Measurements from ENCODE around the gene ZRANB3. TPM values are rescaled to one million over a fixed set of nuclear protein-coding genes. Genes with fewer than 3 reads are reported as not detected.
"Not testable (repeated sequence)": the region's sequence is repeated elsewhere in the genome, so short reads cannot be mapped to it uniquely, and the experiment has no call there.

ZRANB3 gene
- polyA plus RNA-seq, 6 donors from 2014 or later: 2.6 to 6.6 (median 5.4) TPM

DNA sequence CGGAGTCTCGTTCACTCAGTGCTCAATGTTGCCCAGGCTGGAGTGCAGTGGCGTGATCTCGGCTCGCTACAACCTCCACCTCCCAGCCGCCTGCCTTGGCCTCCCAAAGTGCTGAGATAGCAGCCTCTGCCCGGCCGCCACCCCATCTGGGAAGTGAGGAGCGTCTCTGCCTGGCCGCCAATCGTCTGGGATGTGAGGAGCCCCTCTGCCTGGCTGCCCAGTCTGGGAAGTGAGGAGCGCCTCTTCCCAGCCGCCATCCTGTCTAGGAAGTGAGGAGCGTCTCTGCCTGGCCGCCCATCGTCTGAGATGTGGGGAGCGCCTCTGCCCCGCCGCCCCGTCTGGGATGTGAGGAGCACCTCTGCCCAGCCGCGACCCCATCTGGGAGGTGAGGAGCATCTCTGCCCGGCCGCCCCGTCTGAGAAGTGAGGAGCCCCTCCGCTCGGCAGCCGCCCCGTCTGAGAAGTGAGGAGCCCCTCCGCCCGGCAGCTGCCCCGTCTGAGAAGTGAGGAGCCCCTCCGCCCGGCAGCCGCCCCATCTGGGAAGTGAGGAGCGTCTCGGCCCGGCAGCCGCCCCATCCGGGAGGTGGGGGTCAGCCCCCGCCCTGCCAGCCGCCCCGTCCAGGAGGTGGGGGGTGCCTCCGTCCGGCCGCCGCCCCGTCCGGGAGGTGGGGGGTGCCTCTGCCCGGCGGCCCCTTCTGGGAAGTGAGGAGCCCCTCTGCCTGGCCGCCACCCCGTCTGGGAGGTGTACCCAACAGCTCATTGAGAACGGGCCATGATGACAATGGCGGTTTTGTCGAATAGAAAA, 425.3 kb downstream of the ZRANB3 start:
- not testable (repeated sequence) for ATAC-seq (ENCODE audit: low read depth in 2 of 2)
- H3K36me3 Mint-ChIP-seq: peaks cover 21 to 23% of the 10 kb centered on the region in 2 donors

DNA sequence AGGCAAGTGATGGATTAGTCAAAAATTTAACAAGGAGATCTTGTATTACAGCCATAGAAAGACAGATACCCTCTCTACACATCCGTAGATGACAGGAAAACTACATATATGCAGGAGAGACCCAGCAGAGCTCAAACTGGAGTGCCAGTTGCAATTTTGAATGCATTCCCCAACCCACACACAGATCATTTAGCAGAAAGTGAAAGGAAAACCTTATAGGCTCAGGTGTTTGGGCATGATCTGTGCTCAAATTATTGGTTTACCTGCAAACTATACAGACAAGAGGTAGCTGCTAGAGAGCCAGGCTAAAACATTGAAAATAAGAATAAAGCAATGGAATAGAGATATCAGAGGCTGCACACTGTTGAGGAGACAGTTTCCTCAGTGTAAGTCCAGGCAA, 427.2 kb downstream of the ZRANB3 start:
- DNase-seq: no peak
- Mint-ChIP-seq H3K4me3 (peak overlapping the region in 1 of 8 donors; percentile 12), H3K4me1 (peaks cover 7 to 12% (median 8%) of the 10 kb centered on the region in 3 donors), H3K27me3 (no peaks in the 10 kb centered on the region), H3K9me3 (peaks cover 0 to 16% (median 11%) of the 10 kb centered on the region in 7 donors), H3K27ac (peak overlapping the region in 4 of 6 donors; percentile 18 to 72 (median 41)), H3K36me3 (peaks cover 16 to 25% of the 10 kb centered on the region in 2 donors)
- no peak for ATAC-seq (ENCODE audit: low read depth in 2 of 2)

More for the DNA sequence above, 425.3 kb downstream of the ZRANB3 start:
- not testable (repeated sequence) for H3K27me3 Mint-ChIP-seq, DNase-seq, H3K4me3 Mint-ChIP-seq, H3K27ac Mint-ChIP-seq
- Mint-ChIP-seq H3K9me3 (peaks cover 0 to 16% (median 11%) of the 10 kb centered on the region in 7 donors), H3K4me1 (peaks cover 4 to 11% (median 9%) of the 10 kb centered on the region in 3 donors)

DNA sequence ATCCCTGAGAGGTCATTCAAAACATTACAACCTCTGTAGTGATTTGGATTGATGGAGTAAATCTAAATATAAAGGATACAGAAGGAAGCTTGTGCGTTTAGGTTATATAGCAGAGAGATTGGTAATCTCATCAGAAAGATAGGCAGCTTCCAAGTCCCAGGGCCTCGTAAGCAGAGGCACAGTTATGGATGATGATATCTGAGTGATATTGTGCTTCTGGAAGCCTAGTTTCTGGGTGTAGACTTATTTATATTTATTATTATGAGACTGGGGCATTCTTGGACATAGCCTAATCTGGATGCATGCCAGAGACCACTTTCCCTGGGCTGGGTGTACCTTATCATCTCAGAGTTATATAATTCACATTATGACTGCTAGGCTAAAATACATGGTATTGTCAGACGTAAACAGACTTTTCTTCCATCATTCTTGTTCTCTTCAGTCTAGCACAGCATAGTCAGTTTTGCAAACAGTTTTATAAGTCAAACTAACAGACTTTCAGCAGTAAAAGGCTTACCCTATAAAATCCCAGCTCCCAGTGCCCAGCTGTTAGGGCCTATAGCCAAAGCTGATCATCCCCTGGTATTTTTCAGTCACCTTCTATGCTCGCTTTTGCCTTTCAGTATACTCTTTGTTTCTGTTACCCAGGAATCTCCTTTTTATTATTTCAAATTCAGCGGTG, 431.1 kb downstream of the ZRANB3 start:
- DNase-seq (no peak), ATAC-seq (ENCODE audit: low read depth in 2 of 2) (no peak)
- Mint-ChIP-seq H3K4me1 (peaks cover 5 to 6% (median 5%) of the 10 kb centered on the region in 3 donors), H3K27me3 (no peaks in the 10 kb centered on the region), H3K4me3 (no peak overlapping the region), H3K9me3 (peaks cover 0 to 8% (median 6%) of the 10 kb centered on the region in 7 donors), H3K27ac (peak overlapping the region in 1 of 6 donors; percentile 50), H3K36me3 (peaks cover 16 to 37% of the 10 kb centered on the region in 2 donors)

DNA sequence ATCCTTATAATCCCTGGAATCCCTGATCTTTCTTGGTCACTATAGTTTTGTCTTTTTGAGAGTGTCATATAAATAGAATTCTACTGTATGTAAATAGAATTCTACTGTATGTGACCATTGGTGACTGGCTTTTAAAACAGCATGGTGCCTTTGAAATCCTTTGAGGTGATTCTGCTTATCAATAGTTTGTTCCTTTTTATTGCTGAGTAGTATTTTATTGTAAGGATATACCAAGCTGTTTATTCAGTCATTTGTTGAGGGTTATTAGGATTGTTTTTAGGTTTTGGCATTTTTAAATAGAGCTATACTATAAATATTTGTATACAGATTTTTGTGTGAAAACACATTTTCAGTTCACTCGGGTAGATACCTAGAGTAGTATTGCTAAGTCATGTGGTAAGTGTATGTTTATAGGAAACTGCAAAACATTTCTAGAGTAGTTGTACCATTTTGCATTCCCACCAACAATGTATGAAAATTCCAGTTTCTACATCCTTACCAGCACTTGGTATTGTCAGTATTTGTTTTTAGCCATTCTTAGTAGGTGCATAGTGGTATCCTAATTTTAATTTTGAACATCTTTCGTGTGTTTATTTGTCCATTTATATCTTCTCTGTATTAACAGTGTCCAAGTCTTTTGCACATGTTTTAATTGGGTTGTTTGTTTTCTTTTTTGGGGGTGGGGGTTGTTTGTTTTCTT, 433.3 kb downstream of the ZRANB3 start:
- Mint-ChIP-seq H3K4me1 (peaks cover 5 to 6% (median 5%) of the 10 kb centered on the region in 3 donors), H3K27ac (peak overlapping the region in 2 of 6 donors; percentile 8 to 12), H3K27me3 (no peaks in the 10 kb centered on the region), H3K4me3 (no peak overlapping the region), H3K36me3 (peaks cover 29 to 41% of the 10 kb centered on the region in 2 donors), H3K9me3 (no peaks in the 10 kb centered on the region)
- ATAC-seq (ENCODE audit: low read depth in 2 of 2): no peak
- DNase-seq: no peak

DNA sequence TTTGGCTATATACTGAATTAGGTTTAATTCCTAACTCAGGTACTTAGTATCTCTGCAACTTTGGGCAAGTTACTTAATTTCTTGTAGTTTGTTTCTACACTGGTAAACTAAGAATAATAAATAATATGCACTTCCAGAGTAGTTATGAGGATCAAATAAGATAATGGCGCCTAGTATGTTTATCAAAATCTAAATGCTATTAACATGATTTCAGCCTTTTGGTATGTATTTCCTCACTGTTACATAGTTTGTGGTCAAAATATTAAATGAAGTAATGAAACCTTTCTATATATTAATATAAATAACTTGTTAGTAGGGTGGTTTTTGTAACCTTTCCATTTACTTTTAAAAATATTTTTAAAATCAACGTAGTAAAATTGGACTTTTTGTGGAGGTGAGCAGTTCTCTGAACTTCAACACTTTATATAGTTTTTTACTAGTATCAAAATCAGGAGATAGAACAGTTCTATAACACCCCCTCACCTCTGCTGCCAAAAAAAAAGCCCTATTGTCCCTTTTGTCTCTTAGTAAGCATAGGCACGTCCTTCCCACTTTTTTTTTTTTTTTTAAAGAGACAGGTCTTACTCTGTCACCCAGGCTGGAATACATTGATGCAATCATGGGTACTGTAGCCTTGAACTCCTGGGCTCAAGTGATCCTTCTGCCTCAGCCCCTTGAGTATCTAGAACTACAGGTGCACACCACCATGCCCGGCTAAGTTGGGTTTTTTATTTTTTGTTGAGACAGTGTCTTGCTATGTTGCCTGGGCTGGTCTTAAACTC, 434.2 kb downstream of the ZRANB3 start:
- H3K27me3 Mint-ChIP-seq: no peaks in the 10 kb centered on the region
- peaks cover 30 to 45% of the 10 kb centered on the region in 2 donors for H3K36me3 Mint-ChIP-seq
- no peaks in the 10 kb centered on the region for H3K9me3 Mint-ChIP-seq
- H3K4me3 Mint-ChIP-seq: no peak overlapping the region
- DNase-seq (no peak), ATAC-seq (ENCODE audit: low read depth in 2 of 2) (no peak)
- peaks cover 5 to 9% (median 6%) of the 10 kb centered on the region in 3 donors for H3K4me1 Mint-ChIP-seq
- H3K27ac Mint-ChIP-seq: no peak overlapping the region

DNA sequence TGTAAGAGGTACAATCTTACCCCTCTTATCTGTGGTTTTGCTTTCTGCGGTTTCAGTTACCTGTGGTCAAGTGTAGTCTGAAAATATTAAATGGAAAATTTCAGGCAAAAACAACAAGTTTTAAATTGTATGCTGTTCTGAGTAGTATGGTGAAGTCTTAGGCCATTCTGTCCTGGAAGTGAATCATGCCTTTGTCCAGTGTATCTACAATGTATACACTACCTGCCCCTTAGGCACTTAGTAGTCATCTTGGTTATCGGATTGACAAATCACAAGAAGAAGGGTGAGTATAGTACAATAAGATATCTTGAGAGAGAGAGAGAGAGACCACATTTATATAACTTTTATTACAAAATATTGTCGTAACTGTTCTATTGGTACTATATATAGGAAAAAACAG, 435.4 kb downstream of the ZRANB3 start:
- Mint-ChIP-seq H3K27me3 (no peaks in the 10 kb centered on the region), H3K4me1 (peaks cover 5 to 12% (median 6%) of the 10 kb centered on the region in 3 donors), H3K4me3 (no peak overlapping the region), H3K36me3 (peaks cover 30 to 47% of the 10 kb centered on the region in 2 donors), H3K9me3 (no peaks in the 10 kb centered on the region), H3K27ac (peak overlapping the region in 1 of 6 donors; percentile 81)
- no peak for DNase-seq
- no peak for ATAC-seq (ENCODE audit: low read depth in 2 of 2)

DNA sequence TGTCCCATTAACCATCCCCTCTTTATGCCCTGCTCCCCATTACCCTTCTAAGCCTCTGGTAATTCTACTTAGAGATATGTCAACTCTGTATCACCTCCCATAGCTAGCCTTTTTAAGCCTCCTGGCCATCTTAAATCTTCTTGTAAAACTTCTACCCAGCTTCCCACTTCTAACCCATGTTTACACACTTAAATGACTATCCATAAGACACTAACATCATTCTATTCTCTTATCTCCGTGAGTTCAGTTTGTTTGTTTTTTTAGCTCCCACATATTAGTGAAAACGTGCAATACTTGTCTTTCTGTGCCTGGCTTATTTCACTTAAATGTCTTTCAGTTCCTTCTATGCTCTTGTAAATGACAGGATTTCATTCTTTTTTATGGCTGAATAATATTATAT, 436.5 kb downstream of the ZRANB3 start:
- H3K27me3 Mint-ChIP-seq: no peaks in the 10 kb centered on the region
- ATAC-seq (ENCODE audit: low read depth in 2 of 2) (no peak), DNase-seq (no peak)
- H3K9me3 Mint-ChIP-seq: peaks cover 0 to 2% (median 0%) of the 10 kb centered on the region in 7 donors
- H3K27ac Mint-ChIP-seq: peak overlapping the region in 2 of 6 donors; percentile 0 to 1
- H3K4me1 Mint-ChIP-seq: peaks cover 5 to 12% (median 6%) of the 10 kb centered on the region in 3 donors
- no peak overlapping the region for H3K4me3 Mint-ChIP-seq
- H3K36me3 Mint-ChIP-seq: peaks cover 30 to 48% of the 10 kb centered on the region in 2 donors

DNA sequence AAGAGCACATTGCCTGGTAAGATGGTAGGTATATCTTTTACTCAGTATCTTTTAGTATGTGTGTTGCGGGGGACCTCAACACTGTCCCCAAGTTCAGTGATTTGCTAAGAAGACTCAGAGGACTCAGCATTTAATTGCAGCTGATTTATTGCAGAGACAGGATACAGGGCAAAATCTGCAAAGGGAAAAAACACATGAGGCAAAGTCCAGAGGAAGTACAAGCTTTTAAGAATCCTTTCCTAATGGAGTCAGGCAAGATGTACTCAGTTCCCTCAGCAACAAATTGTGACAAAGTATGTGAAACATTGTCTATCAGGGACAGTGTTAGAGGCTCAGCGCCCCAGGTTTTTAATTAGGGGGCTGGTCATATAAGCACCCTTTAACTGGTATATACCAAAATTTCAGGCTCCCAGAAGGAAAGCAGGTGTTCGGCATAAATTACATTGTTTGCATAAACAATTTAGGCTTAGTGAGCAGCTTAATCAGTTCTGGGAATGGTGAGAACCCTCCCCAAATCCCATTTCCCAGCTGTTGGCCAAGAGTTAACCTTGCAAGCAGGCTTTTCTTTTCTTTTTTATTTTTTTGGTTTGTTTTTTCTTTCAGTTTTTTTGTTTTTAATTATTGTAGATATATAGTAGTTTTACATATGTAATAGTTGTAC, 437.2 kb downstream of the ZRANB3 start:
- peaks cover 0 to 9% (median 6%) of the 10 kb centered on the region in 7 donors for H3K9me3 Mint-ChIP-seq
- H3K27ac Mint-ChIP-seq: no peak overlapping the region
- no peak overlapping the region for H3K4me3 Mint-ChIP-seq
- H3K36me3 Mint-ChIP-seq: peaks cover 30 to 51% of the 10 kb centered on the region in 2 donors
- no peak for ATAC-seq (ENCODE audit: low read depth in 2 of 2)
- DNase-seq: no peak
- H3K4me1 Mint-ChIP-seq: peaks cover 2 to 7% (median 6%) of the 10 kb centered on the region in 3 donors
- H3K27me3 Mint-ChIP-seq: no peaks in the 10 kb centered on the region

DNA sequence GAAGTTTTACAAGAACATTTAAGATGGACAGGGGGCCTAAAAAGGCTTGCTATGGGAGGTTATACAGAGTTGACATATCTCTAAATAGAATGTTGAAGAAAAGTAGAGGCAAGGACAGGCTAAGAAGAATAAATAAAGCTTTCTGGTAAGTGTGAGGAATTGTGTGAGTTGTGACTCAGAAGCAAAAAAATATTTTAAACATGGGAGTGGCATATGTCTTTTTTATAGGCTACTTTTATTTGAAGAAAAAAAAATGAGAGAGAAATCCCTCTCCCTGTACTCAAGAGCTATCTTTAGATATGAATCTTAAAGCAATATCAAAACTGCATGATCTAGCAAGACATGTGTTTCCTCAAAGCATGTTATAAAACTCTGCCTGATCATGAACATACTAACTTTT, 437.8 kb downstream of the ZRANB3 start:
- DNase-seq (no peak), ATAC-seq (ENCODE audit: low read depth in 2 of 2) (no peak)
- H3K4me1 Mint-ChIP-seq: peaks cover 3 to 7% (median 5%) of the 10 kb centered on the region in 3 donors
- no peak overlapping the region for H3K27ac Mint-ChIP-seq
- no peak overlapping the region for H3K4me3 Mint-ChIP-seq
- peaks cover 30 to 52% of the 10 kb centered on the region in 2 donors for H3K36me3 Mint-ChIP-seq
- no peaks in the 10 kb centered on the region for H3K27me3 Mint-ChIP-seq
- peaks cover 0 to 10% (median 7%) of the 10 kb centered on the region in 7 donors for H3K9me3 Mint-ChIP-seq

DNA sequence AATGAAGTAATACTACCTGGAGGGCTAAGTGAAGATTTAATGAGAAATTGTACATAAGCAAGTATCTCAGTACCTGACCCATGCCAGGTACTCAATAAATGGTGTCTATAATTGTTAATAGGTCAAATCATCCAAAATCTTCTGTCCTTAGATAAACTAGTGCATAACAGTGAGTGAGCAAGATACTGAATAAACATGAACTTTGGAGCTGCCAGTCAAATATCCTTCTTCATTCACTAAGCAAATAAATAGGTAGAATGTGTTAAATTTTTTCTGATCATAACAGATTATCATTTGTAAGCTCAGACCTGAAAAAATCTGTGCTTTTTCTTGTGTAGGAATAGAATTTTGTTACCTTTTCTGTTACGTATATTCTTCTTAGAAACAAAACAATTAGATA, 439.3 kb downstream of the ZRANB3 start:
- H3K9me3 Mint-ChIP-seq: peaks cover 0 to 10% (median 7%) of the 10 kb centered on the region in 7 donors
- H3K4me3 Mint-ChIP-seq: no peak overlapping the region
- ATAC-seq (ENCODE audit: low read depth in 2 of 2): no peak
- H3K4me1 Mint-ChIP-seq: peaks cover 4 to 11% (median 10%) of the 10 kb centered on the region in 3 donors
- peaks cover 37 to 47% of the 10 kb centered on the region in 2 donors for H3K36me3 Mint-ChIP-seq
- H3K27me3 Mint-ChIP-seq: no peaks in the 10 kb centered on the region
- DNase-seq: no peak
- no peak overlapping the region for H3K27ac Mint-ChIP-seq

DNA sequence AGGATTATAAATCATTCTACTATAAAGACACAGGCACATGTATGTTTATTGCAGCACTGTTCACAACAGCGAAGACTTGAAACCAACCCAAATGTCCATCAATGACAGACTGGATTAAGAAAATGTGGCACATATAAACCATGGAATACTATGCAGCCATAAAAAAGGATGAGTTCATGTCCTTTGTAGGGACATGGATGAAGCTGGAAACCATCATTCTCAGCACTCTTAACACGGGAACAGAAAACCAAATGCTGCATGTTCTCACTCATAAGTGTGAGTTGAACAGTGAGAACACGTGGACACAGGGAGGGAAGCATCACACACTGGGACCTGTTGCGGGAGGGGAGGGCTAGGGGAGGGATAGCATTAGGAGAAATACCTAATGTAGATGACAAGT, 441.4 kb downstream of the ZRANB3 start:
- DNase-seq; ATAC-seq (ENCODE audit: low read depth in 2 of 2); H3K27me3 Mint-ChIP-seq; H3K27ac Mint-ChIP-seq; H3K4me3 Mint-ChIP-seq: not testable (repeated sequence)
- Mint-ChIP-seq H3K36me3 (peaks cover 34 to 36% of the 10 kb centered on the region in 2 donors), H3K9me3 (peaks cover 0 to 10% (median 7%) of the 10 kb centered on the region in 7 donors), H3K4me1 (peaks cover 17 to 29% (median 25%) of the 10 kb centered on the region in 3 donors)

Data from naive B cell (primary cell).